ENCODE measurements around the gene HCCS.

DNA sequence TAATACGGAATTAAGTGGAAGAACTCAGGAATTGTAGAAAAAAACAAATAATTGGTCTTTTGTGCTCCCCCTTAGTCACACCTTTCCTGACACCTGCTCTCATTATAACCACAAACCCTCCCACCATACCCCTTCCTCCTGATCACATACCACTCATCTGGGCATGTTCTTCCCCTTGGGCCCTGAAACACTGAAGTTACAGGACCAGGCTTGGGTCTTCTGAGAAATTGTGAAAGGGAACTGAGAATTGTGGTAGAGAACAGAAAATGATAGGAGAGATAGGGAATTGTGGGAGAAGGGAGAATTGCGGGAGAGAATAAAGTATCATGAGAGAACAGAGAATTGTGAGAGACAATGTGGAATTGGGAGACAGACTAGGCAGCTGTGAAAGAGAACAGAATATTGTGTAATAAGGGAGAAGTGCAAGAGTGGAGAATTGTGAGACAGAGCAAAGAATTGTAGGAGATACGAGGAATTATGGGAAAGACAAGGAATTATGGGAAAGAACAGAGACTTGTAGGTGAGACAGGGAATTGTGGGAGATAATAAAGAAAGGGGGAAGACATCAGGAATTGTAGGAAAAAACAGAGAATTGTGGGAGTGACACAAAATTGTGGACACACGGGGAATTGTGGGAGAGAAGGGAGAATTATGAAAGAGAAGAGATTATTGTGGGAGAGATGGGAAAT, 2.7 kb upstream of the HCCS start:
- TF ChIP-seq RAD21 (CRISPR knock-in tag; IDR thresholded peaks at IDR 0.05) (no peak), SP2 (CRISPR knock-in tag; IDR thresholded peaks at IDR 0.05) (no peak), ZNF138 (CRISPR knock-in tag; IDR thresholded peaks at IDR 0.05; ENCODE audit: low read depth) (no peak)
- TF ChIP-seq, protein P1, sequence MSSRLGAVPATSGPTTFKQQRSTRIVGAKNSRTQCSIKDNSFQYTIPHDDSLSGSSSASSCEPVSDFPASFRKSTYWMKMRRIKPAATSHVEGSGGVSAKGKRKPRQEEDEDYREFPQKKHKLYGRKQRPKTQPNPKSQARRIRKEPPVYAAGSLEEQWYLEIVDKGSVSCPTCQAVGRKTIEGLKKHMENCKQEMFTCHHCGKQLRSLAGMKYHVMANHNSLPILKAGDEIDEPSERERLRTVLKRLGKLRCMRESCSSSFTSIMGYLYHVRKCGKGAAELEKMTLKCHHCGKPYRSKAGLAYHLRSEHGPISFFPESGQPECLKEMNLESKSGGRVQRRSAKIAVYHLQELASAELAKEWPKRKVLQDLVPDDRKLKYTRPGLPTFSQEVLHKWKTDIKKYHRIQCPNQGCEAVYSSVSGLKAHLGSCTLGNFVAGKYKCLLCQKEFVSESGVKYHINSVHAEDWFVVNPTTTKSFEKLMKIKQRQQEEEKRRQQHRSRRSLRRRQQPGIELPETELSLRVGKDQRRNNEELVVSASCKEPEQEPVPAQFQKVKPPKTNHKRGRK (CRISPR knock-in tag; IDR thresholded peaks at IDR 0.05): no peak
- TF ChIP-seq, protein P2, sequence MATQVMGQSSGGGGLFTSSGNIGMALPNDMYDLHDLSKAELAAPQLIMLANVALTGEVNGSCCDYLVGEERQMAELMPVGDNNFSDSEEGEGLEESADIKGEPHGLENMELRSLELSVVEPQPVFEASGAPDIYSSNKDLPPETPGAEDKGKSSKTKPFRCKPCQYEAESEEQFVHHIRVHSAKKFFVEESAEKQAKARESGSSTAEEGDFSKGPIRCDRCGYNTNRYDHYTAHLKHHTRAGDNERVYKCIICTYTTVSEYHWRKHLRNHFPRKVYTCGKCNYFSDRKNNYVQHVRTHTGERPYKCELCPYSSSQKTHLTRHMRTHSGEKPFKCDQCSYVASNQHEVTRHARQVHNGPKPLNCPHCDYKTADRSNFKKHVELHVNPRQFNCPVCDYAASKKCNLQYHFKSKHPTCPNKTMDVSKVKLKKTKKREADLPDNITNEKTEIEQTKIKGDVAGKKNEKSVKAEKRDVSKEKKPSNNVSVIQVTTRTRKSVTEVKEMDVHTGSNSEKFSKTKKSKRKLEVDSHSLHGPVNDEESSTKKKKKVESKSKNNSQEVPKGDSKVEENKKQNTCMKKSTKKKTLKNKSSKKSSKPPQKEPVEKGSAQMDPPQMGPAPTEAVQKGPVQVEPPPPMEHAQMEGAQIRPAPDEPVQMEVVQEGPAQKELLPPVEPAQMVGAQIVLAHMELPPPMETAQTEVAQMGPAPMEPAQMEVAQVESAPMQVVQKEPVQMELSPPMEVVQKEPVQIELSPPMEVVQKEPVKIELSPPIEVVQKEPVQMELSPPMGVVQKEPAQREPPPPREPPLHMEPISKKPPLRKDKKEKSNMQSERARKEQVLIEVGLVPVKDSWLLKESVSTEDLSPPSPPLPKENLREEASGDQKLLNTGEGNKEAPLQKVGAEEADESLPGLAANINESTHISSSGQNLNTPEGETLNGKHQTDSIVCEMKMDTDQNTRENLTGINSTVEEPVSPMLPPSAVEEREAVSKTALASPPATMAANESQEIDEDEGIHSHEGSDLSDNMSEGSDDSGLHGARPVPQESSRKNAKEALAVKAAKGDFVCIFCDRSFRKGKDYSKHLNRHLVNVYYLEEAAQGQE (IDR thresholded peaks at IDR 0.05; ENCODE audit: borderline replicate concordance in 1 of 2, low read depth in 1 of 2, low read length in 2 of 2): no peak

Measured in HepG2 (cell line).